ENCODE measurements around the gene CSMD2. TPM values are rescaled to one million over a fixed set of nuclear protein-coding genes. Genes with fewer than 3 reads are reported as not detected.

CSMD2 gene
- total and polyA plus RNA-seq, 2 donors from 2014 or later = 0.47 TPM; not detected in 1

GRCh38 chr1:33985656-33986055 is 179.4 kb downstream of the CSMD2 start:
- intact Hi-C loops (cut with DNase I) = no loop called here
- no peaks in the 10 kb centered on the region for H3K36me3 ChIP-seq (ENCODE audit: control insufficient read depth in 2 of 3, insufficient read depth in 3 of 3, low read length in 3 of 3)
- no peak overlapping the region for H3K4me3 ChIP-seq (ENCODE audit: low read length in 3 of 3)
- no peak overlapping the region for H3K27ac ChIP-seq (ENCODE audit: low read depth in 2 of 2, low read length in 2 of 2)
- TF ChIP-seq CTCF (IDR thresholded peaks at IDR 0.05; ENCODE audit: borderline replicate concordance, extremely low read depth, insufficient read depth) = no peak
- FAIRE-seq = no peak
- no peaks in the 10 kb centered on the region for H3K9me3 ChIP-seq (ENCODE audit: control insufficient read depth in 2 of 3, insufficient read depth in 1 of 3, low read length in 3 of 3)
- H3K4me1 ChIP-seq (ENCODE audit: control insufficient read depth in 2 of 3, insufficient read depth in 2 of 3, low read depth in 1 of 3, low read length in 3 of 3) = peaks cover 0 to 4% (median 0%) of the 10 kb centered on the region in 3 donors
- no peaks in the 10 kb centered on the region for H3K27me3 ChIP-seq (ENCODE audit: control insufficient read depth, insufficient read depth, low read length)
- H3K9ac ChIP-seq (ENCODE audit: low read length in 3 of 3) = no peak overlapping the region
- DNase-seq = no peak

- H3K4me1 ChIP-seq (ENCODE audit: control insufficient read depth in 2 of 3, insufficient read depth in 2 of 3, low read depth in 1 of 3, low read length in 3 of 3) = peaks cover 0 to 4% (median 0%) of the 10 kb centered on the region in 3 donors
- H3K9ac ChIP-seq (ENCODE audit: low read length in 3 of 3) = no peak overlapping the region
- no peak for TF ChIP-seq CTCF (IDR thresholded peaks at IDR 0.05; ENCODE audit: borderline replicate concordance, extremely low read depth, insufficient read depth)
- H3K9me3 ChIP-seq (ENCODE audit: control insufficient read depth in 2 of 3, insufficient read depth in 1 of 3, low read length in 3 of 3) = no peaks in the 10 kb centered on the region
- H3K36me3 ChIP-seq (ENCODE audit: control insufficient read depth in 2 of 3, insufficient read depth in 3 of 3, low read length in 3 of 3) = no peaks in the 10 kb centered on the region
- H3K4me3 ChIP-seq (ENCODE audit: low read length in 3 of 3) = no peak overlapping the region
- DNase-seq = no peak
- no peak for FAIRE-seq
- intact Hi-C loops (cut with DNase I) = no loop called here
- no peaks in the 10 kb centered on the region for H3K27me3 ChIP-seq (ENCODE audit: control insufficient read depth, insufficient read depth, low read length)
- H3K27ac ChIP-seq (ENCODE audit: low read depth in 2 of 2, low read length in 2 of 2) = no peak overlapping the region
Observed at GRCh38 chr1:33984906-33985565, 180.0 kb downstream of the CSMD2 start.

GRCh38 chr1:33982419-33982818 is 182.6 kb downstream of the CSMD2 start:
- no peak for TF ChIP-seq CTCF (IDR thresholded peaks at IDR 0.05; ENCODE audit: borderline replicate concordance, extremely low read depth, insufficient read depth)
- intact Hi-C loops (cut with DNase I) = no loop called here

GRCh38 chr1:33979341-33979740 is 185.7 kb downstream of the CSMD2 start:
- Histone ChIP-seq H3K27me3 (ENCODE audit: control insufficient read depth, insufficient read depth, low read length) (no peaks in the 10 kb centered on the region), H3K9ac (ENCODE audit: low read length in 3 of 3) (no peak overlapping the region), H3K4me1 (ENCODE audit: control insufficient read depth in 2 of 3, insufficient read depth in 2 of 3, low read depth in 1 of 3, low read length in 3 of 3) (no peaks in the 10 kb centered on the region), H3K27ac (ENCODE audit: low read depth in 2 of 2, low read length in 2 of 2) (no peak overlapping the region), H3K4me3 (ENCODE audit: low read length in 3 of 3) (no peak overlapping the region), H3K36me3 (ENCODE audit: control insufficient read depth in 2 of 3, insufficient read depth in 3 of 3, low read length in 3 of 3) (no peaks in the 10 kb centered on the region), H3K9me3 (ENCODE audit: control insufficient read depth in 2 of 3, insufficient read depth in 1 of 3, low read length in 3 of 3) (no peaks in the 10 kb centered on the region)
- no peak for TF ChIP-seq CTCF (IDR thresholded peaks at IDR 0.05; ENCODE audit: borderline replicate concordance, extremely low read depth, insufficient read depth)
- intact Hi-C loops (cut with DNase I) = no loop called here
- no peak for FAIRE-seq
- no peak for DNase-seq

More at GRCh38 chr1:33982419-33982818, 182.6 kb downstream of the CSMD2 start:
- Histone ChIP-seq H3K27me3 (ENCODE audit: control insufficient read depth, insufficient read depth, low read length) (no peaks in the 10 kb centered on the region), H3K4me3 (ENCODE audit: low read length in 3 of 3) (no peak overlapping the region), H3K4me1 (ENCODE audit: control insufficient read depth in 2 of 3, insufficient read depth in 2 of 3, low read depth in 1 of 3, low read length in 3 of 3) (peaks cover 0 to 4% (median 0%) of the 10 kb centered on the region in 3 donors), H3K27ac (ENCODE audit: low read depth in 2 of 2, low read length in 2 of 2) (no peak overlapping the region), H3K9me3 (ENCODE audit: control insufficient read depth in 2 of 3, insufficient read depth in 1 of 3, low read length in 3 of 3) (no peaks in the 10 kb centered on the region), H3K36me3 (ENCODE audit: control insufficient read depth in 2 of 3, insufficient read depth in 3 of 3, low read length in 3 of 3) (no peaks in the 10 kb centered on the region), H3K9ac (ENCODE audit: low read length in 3 of 3) (no peak overlapping the region)
- DNase-seq (no peak), FAIRE-seq (no peak)

Data from kidney (tissue), 14 donors.